OCI-LY1 (cell line): ENCODE measurements around the gene KAT2B.

Source experiments
- H2AFZ ChIP-seq: fragments of 200-600 bp; sonication (generic), shearing (Covaris generic); 2 replicates; pipeline ENCODE4 v1.6.0; 2014; ENCODE audit warnings: antibody characterized with exemption, mild to moderate bottlenecking, low read length
- H3F3A ChIP-seq: fragments of 200-600 bp; sonication (generic), shearing (Covaris generic); 2 replicates; pipeline ENCODE4 v1.6.0; 2014; ENCODE audit warnings: mild to moderate bottlenecking, antibody characterized with exemption, low read length, moderate library complexity; ENCODE audit not compliant: insufficient read depth
- H3K27ac ChIP-seq: fragments of 200-600 bp; sonication (generic); 2 replicates; pipeline ENCODE4 v1.5.1; 2014; ENCODE audit warnings: low read length, mixed run types, mild to moderate bottlenecking, low read depth; ENCODE audit not compliant: poor library complexity, severe bottlenecking
- H3K27me3 ChIP-seq: fragments of 200-600 bp; sonication (generic); 2 replicates; pipeline ENCODE4 v1.6.0; 2014; ENCODE audit warnings: antibody characterized with exemption, mild to moderate bottlenecking, low read length, moderate library complexity; ENCODE audit not compliant: insufficient read depth
- H3K36me3 ChIP-seq: fragments of 200-600 bp; sonication (generic); 2 replicates; pipeline ENCODE4 v1.6.1; 2014; ENCODE audit warnings: mild to moderate bottlenecking, antibody characterized with exemption, low read length, moderate library complexity, mixed read lengths; ENCODE audit not compliant: insufficient read depth
- H3K4me1 ChIP-seq: fragments of 200-600 bp; sonication (generic); 2 replicates; pipeline ENCODE4 v1.5.1; 2014; ENCODE audit warnings: mild to moderate bottlenecking, low read length, moderate library complexity; ENCODE audit not compliant: insufficient read depth, severe bottlenecking
- H3K4me2 ChIP-seq: fragments of 200-600 bp; sonication (generic), shearing (Covaris generic); 2 replicates; pipeline ENCODE4 v1.6.1; 2014; ENCODE audit warnings: low read length
- H3K4me3 ChIP-seq: fragments of 200-600 bp; sonication (generic); 2 replicates; pipeline ENCODE4 v1.5.1; 2014; ENCODE audit warnings: low read length, low read depth, mild to moderate bottlenecking, mixed read lengths; ENCODE audit not compliant: poor library complexity, severe bottlenecking
- H3K79me2 ChIP-seq: fragments of 200-600 bp; shearing (Covaris generic); 2 replicates; pipeline ENCODE4 v1.6.1; 2016; ENCODE audit warnings: mixed run types, low read length, mixed read lengths; ENCODE audit not compliant: insufficient read depth
- H3K9ac ChIP-seq: fragments of 200-600 bp; sonication (generic), shearing (Covaris generic); 2 replicates; pipeline ENCODE4 v1.6.1; 2014; ENCODE audit warnings: mild to moderate bottlenecking, low read length, mixed read lengths
- H3K9me2 ChIP-seq: fragments of 200-600 bp; sonication (generic), shearing (Covaris generic); 2 replicates; pipeline ENCODE4 v1.6.1; 2014; ENCODE audit warnings: low read depth, mild to moderate bottlenecking, low read length, mixed read lengths
- H3K9me3 ChIP-seq: fragments of 200-600 bp; shearing (Covaris generic); 2 replicates; pipeline ENCODE4 v1.6.1; 2014; ENCODE audit warnings: low read length, mixed read lengths
- H4K20me1 ChIP-seq: fragments of 200-600 bp; sonication (generic), shearing (Covaris generic); 2 replicates; pipeline ENCODE4 v1.6.0; 2016; ENCODE audit warnings: mild to moderate bottlenecking, low read length; ENCODE audit not compliant: insufficient read depth
- EZH2 ChIP-seq: fragments of 200-600 bp; sonication (generic), shearing (Covaris generic); IDR thresholded peaks from 2 replicates; pipeline ENCODE4 v1.8.0; 2017; ENCODE audit warnings: borderline replicate concordance, mixed run types, mild to moderate bottlenecking, antibody characterized with exemption, low read length, moderate library complexity, mixed read lengths
- TF ChIP-seq, protein P1 (sequence below): fragments of 200-600 bp; sonication (generic), shearing (Covaris generic); IDR thresholded peaks from 2 replicates; pipeline ENCODE4 v1.5.1; 2017; ENCODE audit warnings: mild to moderate bottlenecking, antibody characterized with exemption, low read length, moderate library complexity, mixed read lengths

Gene KAT2B

DNA sequence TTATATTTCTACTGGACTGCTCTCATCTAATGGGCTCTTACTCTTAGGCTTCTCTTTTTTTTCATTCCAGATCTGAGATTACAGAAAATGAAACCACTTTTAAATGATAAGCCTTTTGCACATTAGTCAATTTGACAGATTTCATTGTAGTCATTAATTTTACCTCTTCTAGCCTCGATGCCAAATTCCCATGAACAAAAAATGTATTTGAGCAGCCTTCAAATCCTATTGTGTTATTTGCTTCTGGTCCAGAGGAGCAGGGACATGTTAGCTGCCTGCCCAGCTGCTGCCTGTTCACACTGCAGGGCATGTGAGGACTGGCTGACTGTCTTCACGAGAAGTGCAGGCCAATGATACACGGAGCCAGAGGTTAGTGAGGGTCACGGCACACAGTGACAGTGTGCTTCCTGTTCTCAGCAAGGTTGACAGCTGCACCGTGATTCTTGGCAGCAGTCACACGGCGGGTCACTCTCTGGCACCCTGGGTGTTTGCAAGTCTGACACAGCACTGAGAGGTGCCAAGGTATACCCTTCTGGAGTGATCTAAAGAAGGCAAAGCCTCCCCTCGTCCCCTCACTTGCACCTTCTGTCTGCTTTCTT is 40.8 kb downstream of the KAT2B start:
- no peaks in the 10 kb centered on the region for H3F3A ChIP-seq
- H3K79me2 ChIP-seq = no peaks in the 10 kb centered on the region
- H3K9me3 ChIP-seq = no peaks in the 10 kb centered on the region
- H3K4me1 ChIP-seq = peaks cover 19% of the 10 kb centered on the region
- no peaks in the 10 kb centered on the region for H4K20me1 ChIP-seq
- no peaks in the 10 kb centered on the region; the same call in 1 of the 2 replicates for H3K36me3 ChIP-seq
- H3K27me3 ChIP-seq = no peaks in the 10 kb centered on the region
- H3K4me2 ChIP-seq = peak overlapping the region; percentile 59
- no peak overlapping the region for H2AFZ ChIP-seq
- peak overlapping the region; percentile 65 for H3K27ac ChIP-seq
- peak overlapping the region; percentile 12 for H3K4me3 ChIP-seq
- peak overlapping the region; percentile 46; the same call in 1 of the 2 replicates for H3K9ac ChIP-seq
- TF ChIP-seq, protein P1, sequence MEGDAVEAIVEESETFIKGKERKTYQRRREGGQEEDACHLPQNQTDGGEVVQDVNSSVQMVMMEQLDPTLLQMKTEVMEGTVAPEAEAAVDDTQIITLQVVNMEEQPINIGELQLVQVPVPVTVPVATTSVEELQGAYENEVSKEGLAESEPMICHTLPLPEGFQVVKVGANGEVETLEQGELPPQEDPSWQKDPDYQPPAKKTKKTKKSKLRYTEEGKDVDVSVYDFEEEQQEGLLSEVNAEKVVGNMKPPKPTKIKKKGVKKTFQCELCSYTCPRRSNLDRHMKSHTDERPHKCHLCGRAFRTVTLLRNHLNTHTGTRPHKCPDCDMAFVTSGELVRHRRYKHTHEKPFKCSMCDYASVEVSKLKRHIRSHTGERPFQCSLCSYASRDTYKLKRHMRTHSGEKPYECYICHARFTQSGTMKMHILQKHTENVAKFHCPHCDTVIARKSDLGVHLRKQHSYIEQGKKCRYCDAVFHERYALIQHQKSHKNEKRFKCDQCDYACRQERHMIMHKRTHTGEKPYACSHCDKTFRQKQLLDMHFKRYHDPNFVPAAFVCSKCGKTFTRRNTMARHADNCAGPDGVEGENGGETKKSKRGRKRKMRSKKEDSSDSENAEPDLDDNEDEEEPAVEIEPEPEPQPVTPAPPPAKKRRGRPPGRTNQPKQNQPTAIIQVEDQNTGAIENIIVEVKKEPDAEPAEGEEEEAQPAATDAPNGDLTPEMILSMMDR = no peak
- TF ChIP-seq EZH2 = no peak
- H3K9me2 ChIP-seq = no peaks in the 10 kb centered on the region

DNA sequence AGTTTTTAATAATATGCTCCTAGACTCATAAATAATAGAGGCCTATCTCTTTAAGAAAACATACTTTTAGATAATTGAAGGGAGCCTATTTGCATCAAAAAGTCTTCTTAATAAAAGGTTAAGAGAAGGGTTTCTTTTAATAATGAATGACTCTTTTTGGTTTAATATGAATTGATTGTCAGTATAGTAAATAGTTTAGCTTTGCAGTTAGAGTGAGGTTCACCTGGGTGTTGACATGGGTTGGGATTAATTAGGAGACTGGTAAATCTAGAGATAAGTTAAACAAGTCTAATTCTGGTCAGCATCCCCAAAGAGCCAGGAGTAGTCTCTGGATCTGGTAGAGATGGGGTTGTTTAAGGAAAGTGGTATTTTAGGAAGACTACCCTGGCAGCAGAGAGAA is 43.0 kb downstream of the KAT2B start:
- H3K36me3 ChIP-seq = peaks cover under 1% of the 10 kb centered on the region; the same call in 1 of the 2 replicates
- no peak overlapping the region for H3K4me3 ChIP-seq
- H3K4me2 ChIP-seq = no peak overlapping the region
- no peak overlapping the region for H2AFZ ChIP-seq
- H3K9me2 ChIP-seq = no peaks in the 10 kb centered on the region
- no peaks in the 10 kb centered on the region for H3K79me2 ChIP-seq
- H3F3A ChIP-seq = no peaks in the 10 kb centered on the region
- TF ChIP-seq, protein P1 = no peak
- no peak for TF ChIP-seq EZH2
- H3K4me1 ChIP-seq = peaks cover 19% of the 10 kb centered on the region
- H3K27me3 ChIP-seq = no peaks in the 10 kb centered on the region
- no peaks in the 10 kb centered on the region for H3K9me3 ChIP-seq
- H4K20me1 ChIP-seq = no peaks in the 10 kb centered on the region
- no peak overlapping the region for H3K27ac ChIP-seq
- no peak overlapping the region for H3K9ac ChIP-seq

DNA sequence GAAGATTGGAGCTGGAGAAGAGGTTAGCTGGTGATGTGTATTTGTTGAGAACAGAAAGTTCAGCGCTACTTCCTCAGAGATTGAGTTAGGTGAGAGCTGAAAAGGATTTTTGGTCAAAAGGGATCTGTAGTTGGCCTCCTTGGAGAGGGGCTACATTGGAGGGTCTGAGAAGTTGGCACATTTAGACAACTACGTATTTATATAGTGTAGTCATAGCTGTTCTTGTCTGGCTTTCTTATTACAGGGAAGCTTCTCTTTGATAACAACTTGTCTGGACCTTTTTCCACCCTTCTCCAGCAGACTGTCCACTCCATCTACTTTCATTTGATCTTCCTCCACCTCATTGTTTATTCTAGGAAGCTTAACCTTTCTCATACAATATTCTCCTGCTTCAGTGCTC is 43.7 kb downstream of the KAT2B start:
- Histone ChIP-seq H3K9ac (no peak overlapping the region), H3K9me3 (0 out of 2 replicates have a peak, but pooled peaks cover 3% of the 10 kb centered on the region), H4K20me1 (no peaks in the 10 kb centered on the region), H3K36me3 (peaks cover 2% of the 10 kb centered on the region; the same call in 1 of the 2 replicates), H3F3A (no peaks in the 10 kb centered on the region), H3K4me1 (peaks cover 19% of the 10 kb centered on the region), H3K9me2 (no peaks in the 10 kb centered on the region), H3K4me2 (no peak overlapping the region), H3K4me3 (no peak overlapping the region), H3K27ac (no peak overlapping the region), H2AFZ (no peak overlapping the region), H3K79me2 (no peaks in the 10 kb centered on the region), H3K27me3 (no peaks in the 10 kb centered on the region)
- TF ChIP-seq EZH2 = no peak
- TF ChIP-seq, protein P1 = no peak
